ENCODE measurements around the gene OLFM4. TPM values are rescaled to one million over a fixed set of nuclear protein-coding genes. Genes with fewer than 3 reads are reported as not detected.

Gene OLFM4
- total and polyA plus RNA-seq, 2 of the 8 experiments (the other 6 are each of a cell fraction or from before 2014, with no cell fraction given) = not detected

GRCh38 chr13:53066411-53066810 lies 37.8 kb downstream of the OLFM4 start:
- WGBS, 2 experiments (ENCODE audit: extremely low coverage in 1 of 2, insufficient coverage in 1 of 2, insufficient read length in 1 of 2, insufficient replicate concordance in 2 of 2, low coverage in 1 of 2, low lambda C conversion rate in 2 of 2, missing lambda C conversion rate in 1 of 2) = 97% methylated on average over 2 of the region's 2 CpGs; no CpG with 5 or more reads in 1 of the 2 experiments
- FAIRE-seq (no peak), DNase-seq (ENCODE audit: low read depth in 1 of 2, low spot score in 2 of 2) (no peak)
- Histone ChIP-seq H3K27me3 (replicated peaks in 1 of 4; ENCODE audit: control insufficient read depth in 3 of 4, extremely low read depth in 1 of 4, insufficient read depth in 3 of 4, low read length in 3 of 4) (no peaks in the 10 kb centered on the region), H3K23me2 (ENCODE audit: low read depth, low read length) (no peaks in the 10 kb centered on the region; the same call in 1 of the 2 replicates), H3K23ac (ENCODE audit: insufficient read length) (no peak overlapping the region), H3K36me3 (ENCODE audit: control insufficient read depth in 2 of 4, insufficient read depth in 4 of 4, low read length in 3 of 4) (no peaks in the 10 kb centered on the region), H2BK5ac (ENCODE audit: low read depth, low read length) (no peak overlapping the region), H3K9me3 (ENCODE audit: insufficient read depth in 2 of 2, low read depth in 1 of 2, low read length in 1 of 2) (no peaks in the 10 kb centered on the region), H4K8ac (ENCODE audit: extremely low read depth, insufficient read depth, low read length) (no peak overlapping the region), H2BK15ac (ENCODE audit: low read length) (no peak overlapping the region), H2AK5ac (ENCODE audit: low read depth, low read length) (no peak overlapping the region), H3K4me2 (ENCODE audit: insufficient read depth in 1 of 2, low read depth in 2 of 2, low read length in 2 of 2) (no peak overlapping the region), H3K9ac (replicated peaks in 1 of 4; ENCODE audit: extremely low read depth in 1 of 4, low read depth in 3 of 4, low read length in 3 of 4) (no peak overlapping the region), H3K4me1 (replicated peaks in 1 of 4; ENCODE audit: control insufficient read depth in 3 of 4, insufficient read depth in 4 of 4, low read length in 3 of 4) (no peaks in the 10 kb centered on the region), H4K5ac (ENCODE audit: insufficient read length, low read depth, low read length) (no peak overlapping the region), H3K79me1 (ENCODE audit: low read depth, low read length) (no peaks in the 10 kb centered on the region), H3K27ac (ENCODE audit: low read depth, low read length) (no peak overlapping the region), H3K18ac (ENCODE audit: extremely low read depth, low read length) (no peak overlapping the region), H2AFZ (ENCODE audit: low read length) (no peak overlapping the region), H2BK20ac (ENCODE audit: low read length) (no peak overlapping the region), H3K4me3 (ENCODE audit: extremely low read depth in 1 of 4, insufficient read depth in 2 of 4, low read depth in 3 of 4, low read length in 4 of 4) (no peak overlapping the region), H3K79me2 (ENCODE audit: control insufficient read depth in 1 of 2, insufficient read depth in 2 of 2, low read length in 2 of 2) (no peaks in the 10 kb centered on the region), H4K20me1 (replicated peaks in 1 of 2; ENCODE audit: control insufficient read depth in 1 of 2, insufficient read depth in 2 of 2, low read length in 2 of 2) (no peaks in the 10 kb centered on the region), H3K4ac (replicated peaks; ENCODE audit: insufficient read length, low read depth, low read length) (no peak overlapping the region), H2BK120ac (replicated peaks; ENCODE audit: low read depth, low read length) (no peak overlapping the region), H2BK12ac (ENCODE audit: low read depth, low read length) (no peak overlapping the region), H3K56ac (replicated peaks; ENCODE audit: insufficient read length, low read depth, low read length) (no peak overlapping the region), H3K14ac (ENCODE audit: insufficient read length) (no peak overlapping the region), H4K91ac (replicated peaks; ENCODE audit: insufficient read length, low read length) (no peak overlapping the region)
- ChIA-PET CTCF (ENCODE audit: partially characterized antibody) (no interaction called here), POLR2A (ENCODE audit: partially characterized antibody) (no interaction called here)
- TF ChIP-seq SP2 (IDR thresholded peaks at IDR 0.05; ENCODE audit: low read length) = no peak
- no peak for TF ChIP-seq BCL11A (IDR thresholded peaks at IDR 0.05; ENCODE audit: low read depth in 2 of 2, low read length in 2 of 2)
- TF ChIP-seq EGR1 (IDR thresholded peaks at IDR 0.05; ENCODE audit: borderline replicate concordance, low read depth, low read length) = no peak
- TF ChIP-seq JUN (IDR thresholded peaks at IDR 0.05; ENCODE audit: low read depth, low read length) = no peak
- no peak for TF ChIP-seq CBX8 (IDR thresholded peaks at IDR 0.05; ENCODE audit: borderline replicate concordance, low read depth, low read length)
- TF ChIP-seq SP4 (IDR thresholded peaks at IDR 0.05; ENCODE audit: low read length) = no peak
- no peak for TF ChIP-seq KDM1A (IDR thresholded peaks at IDR 0.05; ENCODE audit: borderline replicate concordance, low read length)
- TF ChIP-seq GTF2F1 (IDR thresholded peaks at IDR 0.05; ENCODE audit: borderline replicate concordance, low read depth, low read length) = no peak
- TF ChIP-seq RXRA (IDR thresholded peaks at IDR 0.05; ENCODE audit: insufficient read depth, low read depth, low read length) = no peak
- TF ChIP-seq YY1 (IDR thresholded peaks at IDR 0.05; ENCODE audit: low read depth, low read length) = no peak
- no peak for TF ChIP-seq POU5F1 (IDR thresholded peaks at IDR 0.05; ENCODE audit: low read depth, low read length)
- no peak for TF ChIP-seq POLR2AphosphoS5 (IDR thresholded peaks at IDR 0.05; ENCODE audit: low read depth, low read length)
- TF ChIP-seq SRF (IDR thresholded peaks at IDR 0.05; ENCODE audit: low read depth, low read length) = no peak
- no peak for TF ChIP-seq EP300 (IDR thresholded peaks at IDR 0.05; ENCODE audit: borderline replicate concordance in 1 of 2, low read depth in 2 of 2, low read length in 2 of 2)
- TF ChIP-seq SUZ12 (IDR thresholded peaks at IDR 0.05; ENCODE audit: low read length) = no peak
